GM12891 (cell line): Measurements from ENCODE around the gene JPH3.

Experiments used
- POLR2A ChIP-seq: IDR thresholded peaks from 2 replicates; pipeline ENCODE4 v1.6.1; 2011; ENCODE audit warnings: low read depth, low read length, control low read depth
- POLR2AphosphoS5 ChIP-seq: IDR thresholded peaks from 2 replicates; pipeline ENCODE4 v1.6.1; 2011; ENCODE audit warnings: low read depth, low read length, control low read depth
- TAF1 ChIP-seq: IDR thresholded peaks from 2 replicates; pipeline ENCODE4 v1.6.1; 2011; ENCODE audit warnings: low read depth, low read length, control low read depth

GRCh38 chr16:87570572-87570937 lies 31.8 kb upstream of the JPH3 start:
- no peak for TF ChIP-seq POLR2AphosphoS5
- no peak for TF ChIP-seq POLR2A
- no peak for TF ChIP-seq TAF1
